Astrocyte (in vitro differentiated cells and primary cell): ENCODE results near the gene WTIP.
"Not testable (repeated sequence)": the region's sequence is repeated elsewhere in the genome, so short reads cannot be mapped to it uniquely, and the experiment has no call there.

Source experiments
- CTCF ChIP-seq: IDR thresholded peaks from 2 replicates; pipeline ENCODE4 v1.5.1; 2011; ENCODE audit warnings: low read depth, mild to moderate bottlenecking, inconsistent platforms, low read length, moderate library complexity; ENCODE audit not compliant: insufficient read depth
- EZH2 ChIP-seq: IDR thresholded peaks from 2 replicates; pipeline ENCODE4 v1.6.1; 2012; ENCODE audit warnings: mild to moderate bottlenecking, low read length, inconsistent platforms; ENCODE audit not compliant: insufficient read depth

- TF ChIP-seq CTCF, EZH2: not testable (repeated sequence)
These were observed 25.6 kb upstream of the WTIP start for GRCh38 chr19:34455783-34456480.
